Uterus (tissue), 2 donors: ENCODE results near the gene SBF1.

Experiments used
- CTCF ChIP-seq, 4 experiments: fragments of 200-600 bp in 2 of 4; fragments of 450-650 bp in 2 of 4; sonication (generic) in 2 of 4; IDR thresholded peaks; one replicate each; pipeline ENCODE4 v1.5.1; 2016 to 2019; ENCODE audit warnings: antibody characterized with exemption in 4 of 4, mild to moderate bottlenecking in 2 of 4, moderate library complexity in 1 of 4
- POLR2A ChIP-seq, 2 donors: fragments of 450-650 bp; IDR thresholded peaks; one replicate each; pipeline ENCODE4 v1.6.1; 2016; ENCODE audit warnings: antibody characterized with exemption in 2 of 2, mild to moderate bottlenecking in 1 of 2, moderate library complexity in 1 of 2

GRCh38 chr22:50432131-50432876 is 42.5 kb downstream of the SBF1 start:
- TF ChIP-seq POLR2A (IDR thresholded peaks at IDR 0.05) (no peak), CTCF (IDR thresholded peaks at IDR 0.05) (no peak)
